ENCODE measurements around the gene TAS2R1.

The TAS2R1 gene

DNA sequence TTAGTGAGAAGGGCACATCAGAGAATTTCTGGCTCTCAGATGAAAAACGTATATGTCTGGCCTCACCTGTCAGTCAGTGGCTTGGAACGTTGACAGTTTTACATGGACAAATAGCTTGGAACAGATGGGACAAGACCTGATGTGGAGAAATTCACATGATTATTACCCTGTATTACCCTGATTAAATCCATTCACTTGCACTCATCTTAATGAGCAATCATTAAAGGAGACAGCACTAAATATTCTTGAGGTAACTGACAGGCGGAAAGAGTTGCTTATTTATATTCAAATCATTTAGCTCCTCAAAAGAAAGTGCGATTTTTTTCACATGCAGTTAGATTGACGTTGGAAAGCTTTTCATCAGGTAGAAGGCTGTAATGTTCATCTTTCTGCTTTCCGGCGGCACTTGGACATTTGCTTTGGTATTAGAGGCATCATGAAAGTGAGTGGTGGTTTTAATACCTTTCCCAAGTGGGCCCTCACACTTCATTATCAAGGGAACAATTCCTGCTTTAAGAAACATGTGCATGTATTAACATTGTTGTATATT, 11.7 kb upstream of the TAS2R1 start:
- Histone ChIP-seq H3K9me3 (no peaks in the 10 kb centered on the region), H3K4me1 (no peaks in the 10 kb centered on the region), H3K36me3 (replicated peaks) (no peaks in the 10 kb centered on the region), H3K4me3 (no peak overlapping the region), H3K27me3 (ENCODE audit: low read depth) (no peaks in the 10 kb centered on the region)
- no peak for DNase-seq (ENCODE audit: low spot score in 2 of 2)
- in situ Hi-C loops (cut with MboI; ENCODE audit: low sequenced_read_pairs), result no loop called here

DNA sequence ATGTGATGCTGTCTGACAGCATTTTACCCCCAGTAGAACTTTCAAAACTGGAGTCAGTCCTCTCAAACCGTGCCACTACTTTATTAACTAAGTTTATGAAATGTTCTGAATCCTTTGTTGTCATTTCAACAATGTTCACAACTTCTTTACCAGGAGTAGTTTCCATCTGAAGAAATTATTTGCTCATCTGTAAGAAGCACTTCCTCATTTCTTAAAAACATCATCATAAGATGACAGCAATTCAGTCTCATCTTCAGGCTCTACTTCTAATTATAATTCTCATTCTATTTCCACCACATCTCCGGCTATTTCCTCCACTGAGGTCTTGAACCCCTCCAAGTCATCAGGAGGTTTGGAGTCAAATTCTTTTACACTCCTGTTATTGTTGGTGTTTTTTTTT, 2.3 kb upstream of the TAS2R1 start:
- Histone ChIP-seq H3K36me3 (replicated peaks) (no peaks in the 10 kb centered on the region), H3K9me3 (no peaks in the 10 kb centered on the region), H3K4me1 (no peaks in the 10 kb centered on the region), H3K4me3 (no peak overlapping the region), H3K27me3 (ENCODE audit: low read depth) (no peaks in the 10 kb centered on the region)
- DNase-seq (ENCODE audit: low spot score in 2 of 2), result no peak
- in situ Hi-C loops (cut with MboI; ENCODE audit: low sequenced_read_pairs), result no loop called here

GRCh38 chr5:9627541-9627940, 2.6 kb downstream of the TAS2R1 start:
- H3K4me1 ChIP-seq, result no peaks in the 10 kb centered on the region
- in situ Hi-C loops (cut with MboI; ENCODE audit: low sequenced_read_pairs), result no loop called here
- no peaks in the 10 kb centered on the region for H3K27me3 ChIP-seq (ENCODE audit: low read depth)
- H3K9me3 ChIP-seq, result no peaks in the 10 kb centered on the region
- H3K36me3 ChIP-seq (replicated peaks), result no peaks in the 10 kb centered on the region
- H3K4me3 ChIP-seq, result no peak overlapping the region
- no peak for DNase-seq (ENCODE audit: low spot score in 2 of 2)

DNA sequence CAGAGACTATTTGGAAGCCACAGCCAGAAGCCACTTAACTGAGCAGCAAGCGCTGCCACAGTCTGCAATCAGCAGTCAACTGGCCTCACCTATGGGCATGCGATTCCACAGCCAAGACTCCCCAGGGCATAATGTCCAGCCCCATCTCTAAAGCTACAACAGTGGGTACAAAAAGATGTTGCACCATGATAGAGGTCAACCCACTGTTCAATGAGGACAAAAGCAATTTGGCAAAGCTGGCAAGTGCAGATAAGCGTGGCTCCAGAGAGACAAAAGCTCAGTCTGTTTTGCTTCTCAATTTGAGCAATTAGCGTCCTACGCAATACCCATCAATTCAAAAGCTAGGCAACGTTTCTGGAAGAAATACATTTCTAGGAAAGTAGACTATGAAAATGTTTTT, 3.2 kb downstream of the TAS2R1 start:
- Histone ChIP-seq H3K27me3 (ENCODE audit: low read depth) (no peaks in the 10 kb centered on the region), H3K36me3 (replicated peaks) (no peaks in the 10 kb centered on the region), H3K4me3 (no peak overlapping the region), H3K4me1 (no peaks in the 10 kb centered on the region), H3K9me3 (no peaks in the 10 kb centered on the region)
- in situ Hi-C loops (cut with MboI; ENCODE audit: low sequenced_read_pairs), result no loop called here
- DNase-seq (ENCODE audit: low spot score in 2 of 2), result no peak

- Histone ChIP-seq H3K4me3 (no peak overlapping the region), H3K9me3 (no peaks in the 10 kb centered on the region), H3K27me3 (ENCODE audit: low read depth) (no peaks in the 10 kb centered on the region), H3K36me3 (replicated peaks) (no peaks in the 10 kb centered on the region), H3K4me1 (no peaks in the 10 kb centered on the region)
- in situ Hi-C loops (cut with MboI; ENCODE audit: low sequenced_read_pairs), result no loop called here
- no peak for DNase-seq (ENCODE audit: low spot score in 2 of 2)
Measured at GRCh38 chr5:9625731-9626130, 4.4 kb downstream of the TAS2R1 start.

GRCh38 chr5:9625286-9625685, 4.9 kb downstream of the TAS2R1 start:
- no peaks in the 10 kb centered on the region for H3K4me1 ChIP-seq
- H3K9me3 ChIP-seq, result no peaks in the 10 kb centered on the region
- no peak for DNase-seq (ENCODE audit: low spot score in 2 of 2)
- no peak overlapping the region for H3K4me3 ChIP-seq
- H3K27me3 ChIP-seq (ENCODE audit: low read depth), result no peaks in the 10 kb centered on the region
- no peaks in the 10 kb centered on the region for H3K36me3 ChIP-seq (replicated peaks)
- in situ Hi-C loops (cut with MboI; ENCODE audit: low sequenced_read_pairs), result no loop called here

DNA sequence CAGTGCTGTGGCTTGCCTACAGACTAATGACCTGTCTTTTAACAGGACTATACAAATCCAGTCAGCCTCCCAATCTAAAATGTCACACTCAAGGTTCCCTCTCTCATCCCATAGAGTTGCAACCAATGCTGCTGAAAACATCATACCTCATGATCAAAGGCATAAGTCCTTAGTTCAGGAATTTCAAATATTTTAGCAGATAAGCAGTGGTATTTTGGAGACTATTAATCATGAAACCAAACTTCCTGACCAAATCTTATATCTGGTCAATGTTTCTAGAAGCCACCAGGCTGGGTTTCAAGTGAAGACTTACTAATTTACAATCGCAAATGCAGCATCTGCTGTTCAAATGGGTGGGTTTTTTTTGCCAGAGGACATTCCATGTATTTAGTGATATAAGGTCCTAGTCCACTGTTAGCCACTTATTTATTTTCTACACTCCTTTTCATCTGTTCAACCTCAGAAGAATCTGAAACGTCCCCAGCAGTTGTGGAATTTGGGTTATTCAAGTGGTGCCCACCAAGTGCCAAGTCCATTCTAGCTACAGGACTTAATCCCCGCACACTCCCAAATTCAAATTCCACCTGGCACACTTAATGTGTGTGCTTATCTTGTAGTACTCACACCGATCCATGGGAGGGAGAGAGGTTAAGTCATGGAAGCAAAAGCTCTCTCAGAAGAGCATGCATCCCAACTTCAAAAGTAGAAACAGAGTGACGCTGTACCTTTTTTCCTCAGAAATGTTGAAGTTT, 5.8 kb downstream of the TAS2R1 start:
- no peaks in the 10 kb centered on the region for H3K36me3 ChIP-seq (replicated peaks)
- no peak for DNase-seq (ENCODE audit: low spot score in 2 of 2)
- in situ Hi-C loops (cut with MboI; ENCODE audit: low sequenced_read_pairs), result no loop called here
- H3K4me3 ChIP-seq, result no peak overlapping the region
- H3K9me3 ChIP-seq, result no peaks in the 10 kb centered on the region
- no peaks in the 10 kb centered on the region for H3K27me3 ChIP-seq (ENCODE audit: low read depth)
- no peaks in the 10 kb centered on the region for H3K4me1 ChIP-seq

GRCh38 chr5:9623661-9624060, 6.5 kb downstream of the TAS2R1 start:
- in situ Hi-C loops (cut with MboI; ENCODE audit: low sequenced_read_pairs), result no loop called here
- no peaks in the 10 kb centered on the region for H3K36me3 ChIP-seq (replicated peaks)
- no peak for DNase-seq (ENCODE audit: low spot score in 2 of 2)

DNA sequence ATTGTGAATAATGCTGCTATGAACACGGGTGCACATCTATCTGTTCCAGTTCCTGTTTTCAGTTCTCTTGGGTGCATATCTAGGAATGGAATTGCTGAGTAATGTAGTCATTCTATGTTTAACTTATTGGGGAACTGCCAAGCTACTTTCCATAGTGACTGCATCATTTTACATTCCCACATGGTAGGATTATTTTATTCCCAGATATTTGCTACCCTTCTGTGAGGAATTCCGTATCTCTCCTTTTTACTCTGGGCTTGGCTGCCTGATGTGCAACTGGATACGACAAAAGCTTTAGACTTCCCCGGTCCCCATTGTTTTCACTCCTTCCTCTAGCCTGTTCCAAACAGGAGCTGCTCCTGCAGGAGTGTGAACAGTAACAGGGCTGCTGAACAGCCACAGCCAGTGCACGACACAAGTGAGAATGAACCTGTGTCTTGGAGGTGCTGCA, 7.2 kb downstream of the TAS2R1 start:
- no peaks in the 10 kb centered on the region for H3K4me1 ChIP-seq
- H3K4me3 ChIP-seq, result no peak overlapping the region
- no peaks in the 10 kb centered on the region for H3K27me3 ChIP-seq (ENCODE audit: low read depth)
- in situ Hi-C loops (cut with MboI; ENCODE audit: low sequenced_read_pairs), result no loop called here
- H3K36me3 ChIP-seq (replicated peaks), result no peaks in the 10 kb centered on the region
- H3K9me3 ChIP-seq, result no peaks in the 10 kb centered on the region
- DNase-seq (ENCODE audit: low spot score in 2 of 2), result no peak

More at GRCh38 chr5:9623661-9624060, 6.5 kb downstream of the TAS2R1 start:
- Histone ChIP-seq H3K4me3 (no peak overlapping the region), H3K27me3 (ENCODE audit: low read depth) (no peaks in the 10 kb centered on the region), H3K9me3 (no peaks in the 10 kb centered on the region), H3K4me1 (no peaks in the 10 kb centered on the region)

GRCh38 chr5:9621379-9621903, 8.7 kb downstream of the TAS2R1 start:
- no peaks in the 10 kb centered on the region for H3K36me3 ChIP-seq (replicated peaks)
- H3K4me3 ChIP-seq, result no peak overlapping the region
- no peak for DNase-seq (ENCODE audit: low spot score in 2 of 2)
- H3K27me3 ChIP-seq (ENCODE audit: low read depth), result no peaks in the 10 kb centered on the region
- in situ Hi-C loops (cut with MboI; ENCODE audit: low sequenced_read_pairs), result no loop called here
- H3K4me1 ChIP-seq, result no peaks in the 10 kb centered on the region
- no peaks in the 10 kb centered on the region for H3K9me3 ChIP-seq

DNA sequence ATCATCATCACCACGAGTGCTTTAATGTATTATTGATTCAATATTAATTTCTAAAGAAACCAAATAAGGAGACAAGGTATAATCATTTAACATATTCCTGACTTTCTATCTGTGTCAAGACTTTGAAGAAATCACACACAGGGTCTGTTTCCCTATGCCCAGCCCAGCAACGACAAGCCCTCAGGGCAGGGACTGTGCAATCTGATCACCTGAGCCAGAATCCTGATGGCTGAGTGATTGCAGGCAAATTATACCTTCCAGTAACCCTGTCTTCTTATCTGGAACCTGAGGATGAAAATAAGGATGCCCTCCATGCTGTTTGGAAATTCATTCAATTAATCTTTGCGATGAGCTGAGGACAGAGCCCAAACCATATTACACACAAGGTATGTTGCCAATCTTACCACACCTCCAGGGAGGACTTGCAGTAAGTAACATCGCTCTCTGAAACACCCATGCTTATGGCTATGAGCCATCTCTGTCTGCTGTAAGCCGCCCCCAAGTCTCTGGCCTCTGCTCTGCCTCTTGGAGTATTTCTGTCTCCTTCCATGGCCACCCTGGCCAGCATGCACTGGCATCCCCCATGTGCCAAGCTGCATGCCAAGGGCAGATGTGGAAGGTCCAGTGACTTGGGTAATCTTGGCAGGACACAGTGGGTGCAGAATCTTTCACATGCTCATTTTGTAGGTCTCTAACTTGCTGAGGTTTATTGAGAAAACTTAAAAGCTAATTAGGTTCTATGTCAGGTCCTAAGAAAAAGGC, 10.6 kb downstream of the TAS2R1 start:
- no peaks in the 10 kb centered on the region for H3K36me3 ChIP-seq (replicated peaks)
- in situ Hi-C loops (cut with MboI; ENCODE audit: low sequenced_read_pairs), result no loop called here
- H3K27me3 ChIP-seq (ENCODE audit: low read depth), result no peaks in the 10 kb centered on the region
- no peak overlapping the region for H3K4me3 ChIP-seq
- no peak for DNase-seq (ENCODE audit: low spot score in 2 of 2)
- no peaks in the 10 kb centered on the region for H3K9me3 ChIP-seq
- no peaks in the 10 kb centered on the region for H3K4me1 ChIP-seq

DNA sequence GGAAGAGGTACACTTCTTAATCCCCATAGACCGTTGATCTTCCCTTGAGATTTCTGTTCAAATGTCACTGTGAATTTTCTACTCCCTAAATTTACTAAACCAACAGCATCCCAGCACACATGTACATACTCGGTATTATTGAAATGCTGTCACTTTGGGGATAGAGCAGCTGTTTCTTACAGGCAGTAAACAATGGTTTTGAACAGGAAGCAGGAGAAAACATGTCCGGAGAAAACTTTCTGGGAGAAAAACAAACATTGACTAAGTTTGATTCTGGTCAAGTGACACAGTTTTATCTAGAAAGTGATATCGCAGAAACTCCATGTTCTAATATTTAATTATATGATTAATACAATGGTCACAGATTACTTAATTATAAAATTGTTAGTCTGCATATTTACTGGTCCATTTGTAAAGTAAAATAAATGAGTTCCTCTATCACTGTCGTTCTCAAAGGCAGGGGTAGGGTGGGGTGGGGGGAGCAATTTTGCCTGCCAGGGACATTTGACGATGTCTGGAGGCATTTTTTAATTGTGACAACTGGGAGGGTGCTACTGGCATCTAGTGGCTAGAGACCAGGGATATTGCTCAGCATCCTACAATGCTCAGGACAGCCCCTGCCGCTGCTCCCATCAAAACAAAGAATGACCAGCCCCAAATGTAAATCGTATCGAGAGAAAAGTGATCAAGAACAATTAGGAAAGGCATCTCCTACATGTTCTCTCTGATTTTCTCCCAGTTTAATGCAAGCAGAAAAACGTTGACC, 12.2 kb downstream of the TAS2R1 start:
- H3K36me3 ChIP-seq (replicated peaks), result no peaks in the 10 kb centered on the region

GRCh38 chr5:9617221-9617620, 12.9 kb downstream of the TAS2R1 start:
- Histone ChIP-seq H3K9me3 (no peaks in the 10 kb centered on the region), H3K4me1 (no peaks in the 10 kb centered on the region), H3K4me3 (no peak overlapping the region), H3K36me3 (replicated peaks) (no peaks in the 10 kb centered on the region), H3K27me3 (ENCODE audit: low read depth) (no peaks in the 10 kb centered on the region)
- DNase-seq (ENCODE audit: low spot score in 2 of 2), result no peak
- in situ Hi-C loops (cut with MboI; ENCODE audit: low sequenced_read_pairs), result no loop called here

More for the DNA sequence above, 12.2 kb downstream of the TAS2R1 start:
- H3K4me1 ChIP-seq, result no peaks in the 10 kb centered on the region
- H3K27me3 ChIP-seq (ENCODE audit: low read depth), result no peaks in the 10 kb centered on the region
- in situ Hi-C loops (cut with MboI; ENCODE audit: low sequenced_read_pairs), result no loop called here
- H3K4me3 ChIP-seq, result no peak overlapping the region
- no peaks in the 10 kb centered on the region for H3K9me3 ChIP-seq
- DNase-seq (ENCODE audit: low spot score in 2 of 2), result no peak
